Vagina (tissue), 2 donors: Measurements from ENCODE around the gene PLAC9. TPM values are rescaled to one million over a fixed set of nuclear protein-coding genes. Genes with fewer than 3 reads are reported as not detected.

Source experiments
- DNase-seq, 2 donors: peaks; one replicate each; pipeline ENCODE4 v3.0.0-alpha.2; 2017; ENCODE audit errors: extremely low spot score in 2 of 2
- H3K27ac ChIP-seq: fragments of 200-600 bp; sonication (generic); one replicate; pipeline ENCODE4 v1.5.1; 2019
- H3K27me3 ChIP-seq: fragments of 200-600 bp; sonication (generic); one replicate; pipeline ENCODE4 v1.5.1; 2019
- H3K36me3 ChIP-seq, 2 donors: fragments of 200-600 bp; sonication (generic); one replicate each; pipeline ENCODE4 v1.5.1; 2017 to 2019
- H3K4me1 ChIP-seq: fragments of 200-600 bp; sonication (generic); one replicate; pipeline ENCODE4 v1.5.1; 2019
- H3K4me3 ChIP-seq, 2 donors: fragments of 200-600 bp; sonication (generic); 1 replicate in 1 of 2; 2 replicates in 1 of 2; pipeline ENCODE4 v1.5.1; 2016 to 2019
- H3K9me3 ChIP-seq: fragments of 200-600 bp; sonication (generic); one replicate; pipeline ENCODE4 v1.5.1; 2019
- CTCF ChIP-seq, 3 experiments: fragments of 450-650 bp in 2 of 3; fragments of 200-600 bp in 1 of 3; sonication (generic) in 1 of 3; IDR thresholded peaks; one replicate each; pipeline ENCODE4 v1.5.1; 2017 to 2019; ENCODE audit warnings: antibody characterized with exemption in 3 of 3, mild to moderate bottlenecking in 2 of 3, moderate library complexity in 2 of 3
- POLR2A ChIP-seq, 2 donors: fragments of 450-650 bp; IDR thresholded peaks; one replicate each; pipeline ENCODE4 v1.6.1; 2017; ENCODE audit warnings: antibody characterized with exemption in 2 of 2, mild to moderate bottlenecking in 2 of 2, moderate library complexity in 2 of 2
- POLR2AphosphoS5 ChIP-seq, 2 donors: sonication (generic); formaldehyde crosslinking; IDR thresholded peaks; one replicate each; pipeline ENCODE4 v1.9.0; 2017; ENCODE audit warnings: antibody characterized with exemption in 2 of 2, mild to moderate bottlenecking in 2 of 2, low read depth in 1 of 2; ENCODE audit not compliant: insufficient read depth in 1 of 2
- intact Hi-C: fragments of 100-400 bp; cut with DNase I; formaldehyde crosslinking; loops from one replicate; pipeline ENCODE4 v1.15.1; 2023
- total RNA-seq: library from RNA; depleted of rRNA; stranded (reverse); fragments of >200 nt; gene quantifications from one replicate; pipeline ENCODE4 v1.2.3, GENCODE V29; 2016

The PLAC9 gene
- total RNA-seq, 1 donor from 2014 or later, result 61.4 TPM

GRCh38 chr10:80185578-80186299 is 53.2 kb downstream of the PLAC9 start:
- Histone ChIP-seq H3K4me3 (no peak overlapping the region), H3K9me3 (no peaks in the 10 kb centered on the region), H3K27me3 (no peaks in the 10 kb centered on the region), H3K36me3 (peaks cover 0 to 4% of the 10 kb centered on the region in 2 donors), H3K4me1 (peaks cover 81% of the 10 kb centered on the region), H3K27ac (no peak overlapping the region)
- no peak for TF ChIP-seq POLR2A (IDR thresholded peaks at IDR 0.05)
- no peak for TF ChIP-seq CTCF (IDR thresholded peaks at IDR 0.05)
- TF ChIP-seq POLR2AphosphoS5 (IDR thresholded peaks at IDR 0.05; ENCODE audit: insufficient read depth in 1 of 2, low read depth in 1 of 2), result no peak
- intact Hi-C loops, result no loop called here
- no peak for DNase-seq

- DNase-seq, result no peak
- H3K9me3 ChIP-seq, result no peaks in the 10 kb centered on the region
- intact Hi-C loops, result no loop called here
- peak overlapping the region; percentile 58 for H3K27ac ChIP-seq
- no peaks in the 10 kb centered on the region for H3K27me3 ChIP-seq
- TF ChIP-seq POLR2AphosphoS5 (IDR thresholded peaks at IDR 0.05; ENCODE audit: insufficient read depth in 1 of 2, low read depth in 1 of 2) (no peak), CTCF (IDR thresholded peaks at IDR 0.05) (no peak), POLR2A (IDR thresholded peaks at IDR 0.05) (no peak)
- H3K4me1 ChIP-seq, result peaks cover 88% of the 10 kb centered on the region
- H3K4me3 ChIP-seq, result no peak overlapping the region
- H3K36me3 ChIP-seq, result peaks cover 0 to 4% of the 10 kb centered on the region in 2 donors
Observed at GRCh38 chr10:80186364-80187012, 54.0 kb downstream of the PLAC9 start.

- H3K27ac ChIP-seq, result peak overlapping the region; percentile 58
Observed at GRCh38 chr10:80187060-80187459, 54.5 kb downstream of the PLAC9 start.

GRCh38 chr10:80187465-80188409 is 55.2 kb downstream of the PLAC9 start:
- intact Hi-C loops, result no loop called here
- Histone ChIP-seq H3K9me3 (no peaks in the 10 kb centered on the region), H3K36me3 (peaks cover 0 to 4% of the 10 kb centered on the region in 2 donors), H3K27ac (peak overlapping the region; percentile 58), H3K27me3 (no peaks in the 10 kb centered on the region), H3K4me3 (no peak overlapping the region), H3K4me1 (peaks cover 92% of the 10 kb centered on the region)
- DNase-seq, result no peak
- TF ChIP-seq POLR2AphosphoS5 (IDR thresholded peaks at IDR 0.05; ENCODE audit: insufficient read depth in 1 of 2, low read depth in 1 of 2) (no peak), POLR2A (IDR thresholded peaks at IDR 0.05) (no peak), CTCF (IDR thresholded peaks at IDR 0.05) (no peak)

More at GRCh38 chr10:80187060-80187459, 54.5 kb downstream of the PLAC9 start:
- intact Hi-C loops, result no loop called here
- H3K27me3 ChIP-seq, result no peaks in the 10 kb centered on the region
- TF ChIP-seq POLR2A (IDR thresholded peaks at IDR 0.05) (no peak), POLR2AphosphoS5 (IDR thresholded peaks at IDR 0.05; ENCODE audit: insufficient read depth in 1 of 2, low read depth in 1 of 2) (no peak), CTCF (IDR thresholded peaks at IDR 0.05) (no peak)
- H3K9me3 ChIP-seq, result no peaks in the 10 kb centered on the region
- no peak overlapping the region for H3K4me3 ChIP-seq
- peaks cover 0 to 4% of the 10 kb centered on the region in 2 donors for H3K36me3 ChIP-seq
- peaks cover 94% of the 10 kb centered on the region for H3K4me1 ChIP-seq
- DNase-seq, result no peak
